Stimulated activated CD4-positive, alpha-beta T cell treated with anti-CD3 and anti-CD28 coated beads, TNF-alpha, amount 100 ng/mL, for 24 hours (primary cell): ENCODE measurements around the gene HCN2.
A peak's percentile ranks its signal among the peaks of the same experiment; 100 is the strongest.

Experiments
- DNase-seq, 3 experiments: peaks; one replicate each; pipeline ENCODE4 v3.0.0-alpha.2; 2020; ENCODE audit warnings: low read depth in 3 of 3

HCN2 gene

GRCh38 chr19:639253-640160 is 49.8 kb downstream of the HCN2 start, which contains the start of gene FGF22:
Gene FGF22, plus strand, starts transcription at chr19:639879. Its CDS starts 47 bp downstream, at chr19:639926.
- peak; percentile 84 to 94 (median 93) for DNase-seq

GRCh38 chr19:640161-640558 is 50.5 kb downstream of the HCN2 start:
- no peak for DNase-seq

GRCh38 chr19:640606-641189 is 51.0 kb downstream of the HCN2 start:
- no peak for DNase-seq

GRCh38 chr19:641702-642101 is 52.0 kb downstream of the HCN2 start:
- no peak for DNase-seq

- DNase-seq, result no peak
Observed at GRCh38 chr19:642767-643727, 53.4 kb downstream of the HCN2 start.

GRCh38 chr19:643736-644135 is 54.1 kb downstream of the HCN2 start:
- DNase-seq, result no peak

- DNase-seq, result no peak
Observed at GRCh38 chr19:644363-644762, 54.7 kb downstream of the HCN2 start.

GRCh38 chr19:644789-645188 is 55.1 kb downstream of the HCN2 start:
- DNase-seq, result no peak

GRCh38 chr19:645912-646778 is 56.5 kb downstream of the HCN2 start:
- DNase-seq, result no peak

- no peak for DNase-seq
Observed at GRCh38 chr19:646779-647565, 57.3 kb downstream of the HCN2 start.

- DNase-seq, result no peak
Observed at GRCh38 chr19:647566-648284, 58.0 kb downstream of the HCN2 start.

- no peak for DNase-seq
Observed at GRCh38 chr19:648305-648704, 58.6 kb downstream of the HCN2 start.

GRCh38 chr19:648904-649801 is 59.5 kb downstream of the HCN2 start:
- DNase-seq, result no peak

- DNase-seq, result no peak
Observed at GRCh38 chr19:650121-650520, 60.4 kb downstream of the HCN2 start.

- no peak for DNase-seq
Observed at GRCh38 chr19:651114-651818, 61.6 kb downstream of the HCN2 start.

- no peak for DNase-seq
Observed at GRCh38 chr19:651991-652390, 62.3 kb downstream of the HCN2 start.

- no peak for DNase-seq
Observed at GRCh38 chr19:652467-653389, 63.0 kb downstream of the HCN2 start.
